Testis (tissue), 3 donors: ENCODE results near the gene IQUB. TPM values are rescaled to one million over a fixed set of nuclear protein-coding genes. Genes with fewer than 3 reads are reported as not detected.

Source experiments
- DNase-seq: peaks from one replicate; pipeline ENCODE4 v3.0.0-alpha.2; 2019
- H3K27ac ChIP-seq, 2 donors: fragments of 200-600 bp; sonication (generic); one replicate each; pipeline ENCODE4 v1.5.1; 2019
- H3K27me3 ChIP-seq: fragments of 200-600 bp; sonication (generic); one replicate; pipeline ENCODE4 v1.5.1; 2019
- H3K36me3 ChIP-seq: fragments of 200-600 bp; sonication (generic); one replicate; pipeline ENCODE4 v1.5.1; 2017; ENCODE audit warnings: low read depth; ENCODE audit errors: missing control alignments
- H3K4me1 ChIP-seq: fragments of 200-600 bp; sonication (generic); one replicate; pipeline ENCODE4 v1.5.1; 2019
- H3K4me3 ChIP-seq, 2 donors: fragments of 200-600 bp; sonication (generic); one replicate each; pipeline ENCODE4 v1.5.1; 2017 to 2019
- H3K9me3 ChIP-seq: fragments of 200-600 bp; sonication (generic); one replicate; pipeline ENCODE4 v1.5.1; 2017
- POLR2A ChIP-seq: fragments of 450-650 bp; IDR thresholded peaks from one replicate; pipeline ENCODE4 v1.6.1; 2017; ENCODE audit warnings: antibody characterized with exemption, mild to moderate bottlenecking, moderate library complexity
- WGBS, 2 donors: methylation state at CpG; one replicate each; pipeline ENCODE4 v1.1.5; 2018; 5-methylcytosine and 5-hydroxymethylcytosine counted together
- intact Hi-C: fragments of 100-400 bp; cut with DNase I; formaldehyde crosslinking; loops from one replicate; pipeline ENCODE4 v1.15.1; 2023; ENCODE audit warnings: low total_unique reads
- polyA plus RNA-seq: library from polyadenylated mRNA; stranded (reverse); fragments of 350-450 nt; fragmentation: Illumina TruSeq; extraction: RNeasy Lipid Tissue Mini Kit (QIAGEN cat#74804); gene quantifications from one replicate; pipeline ENCODE4 v1.2.3, GENCODE V29; 2014; ENCODE audit warnings: low read depth, low replicate concordance; ENCODE audit not compliant: insufficient read depth
- total RNA-seq, 2 donors: library from RNA; depleted of rRNA; stranded (reverse); fragments of >200 nt; gene quantifications; one replicate each; pipeline ENCODE4 v1.2.3, GENCODE V29; 2016
- TF ChIP-seq, protein P1 (sequence below), 3 experiments: fragments of 450-650 bp in 2 of 3; fragments of 200-600 bp in 1 of 3; sonication (generic) in 1 of 3; IDR thresholded peaks; one replicate each; pipeline ENCODE4 v1.5.1; 2016 to 2019; ENCODE audit warnings: antibody characterized with exemption in 3 of 3, mild to moderate bottlenecking in 2 of 3, moderate library complexity in 1 of 3

Gene IQUB
- total and polyA plus RNA-seq, 3 donors from 2014 or later, result 21.3 to 49.2 (median 34.6) TPM

DNA sequence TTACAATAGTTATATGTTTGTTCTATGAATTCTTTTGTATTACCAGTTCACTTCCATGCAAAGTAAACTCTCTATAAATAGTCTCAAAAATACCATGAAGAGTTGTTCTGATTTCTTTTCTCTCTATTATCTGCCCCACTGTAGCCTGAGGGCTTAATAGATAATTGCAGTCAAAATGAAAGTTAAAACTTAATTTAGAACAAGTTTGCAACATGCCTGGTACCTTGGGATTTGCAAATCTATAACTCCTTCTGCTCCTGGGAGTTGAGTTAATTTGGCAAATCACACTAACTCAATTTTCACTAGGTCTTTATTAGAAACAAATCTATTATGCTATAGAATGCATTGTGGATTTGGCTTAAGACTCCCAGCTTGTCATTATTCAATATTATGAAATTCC is 45.0 kb upstream of the IQUB start:
- DNase-seq, result no peak
- no peaks in the 10 kb centered on the region for H3K9me3 ChIP-seq
- intact Hi-C loops, result no loop called here
- H3K4me3 ChIP-seq, result no peak overlapping the region
- no peaks in the 10 kb centered on the region for H3K4me1 ChIP-seq
- no peak overlapping the region for H3K27ac ChIP-seq
- H3K27me3 ChIP-seq, result no peaks in the 10 kb centered on the region
- TF ChIP-seq, protein P1, sequence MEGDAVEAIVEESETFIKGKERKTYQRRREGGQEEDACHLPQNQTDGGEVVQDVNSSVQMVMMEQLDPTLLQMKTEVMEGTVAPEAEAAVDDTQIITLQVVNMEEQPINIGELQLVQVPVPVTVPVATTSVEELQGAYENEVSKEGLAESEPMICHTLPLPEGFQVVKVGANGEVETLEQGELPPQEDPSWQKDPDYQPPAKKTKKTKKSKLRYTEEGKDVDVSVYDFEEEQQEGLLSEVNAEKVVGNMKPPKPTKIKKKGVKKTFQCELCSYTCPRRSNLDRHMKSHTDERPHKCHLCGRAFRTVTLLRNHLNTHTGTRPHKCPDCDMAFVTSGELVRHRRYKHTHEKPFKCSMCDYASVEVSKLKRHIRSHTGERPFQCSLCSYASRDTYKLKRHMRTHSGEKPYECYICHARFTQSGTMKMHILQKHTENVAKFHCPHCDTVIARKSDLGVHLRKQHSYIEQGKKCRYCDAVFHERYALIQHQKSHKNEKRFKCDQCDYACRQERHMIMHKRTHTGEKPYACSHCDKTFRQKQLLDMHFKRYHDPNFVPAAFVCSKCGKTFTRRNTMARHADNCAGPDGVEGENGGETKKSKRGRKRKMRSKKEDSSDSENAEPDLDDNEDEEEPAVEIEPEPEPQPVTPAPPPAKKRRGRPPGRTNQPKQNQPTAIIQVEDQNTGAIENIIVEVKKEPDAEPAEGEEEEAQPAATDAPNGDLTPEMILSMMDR (IDR thresholded peaks at IDR 0.05), result no peak
- no peak for TF ChIP-seq POLR2A
- no peaks in the 10 kb centered on the region for H3K36me3 ChIP-seq

DNA sequence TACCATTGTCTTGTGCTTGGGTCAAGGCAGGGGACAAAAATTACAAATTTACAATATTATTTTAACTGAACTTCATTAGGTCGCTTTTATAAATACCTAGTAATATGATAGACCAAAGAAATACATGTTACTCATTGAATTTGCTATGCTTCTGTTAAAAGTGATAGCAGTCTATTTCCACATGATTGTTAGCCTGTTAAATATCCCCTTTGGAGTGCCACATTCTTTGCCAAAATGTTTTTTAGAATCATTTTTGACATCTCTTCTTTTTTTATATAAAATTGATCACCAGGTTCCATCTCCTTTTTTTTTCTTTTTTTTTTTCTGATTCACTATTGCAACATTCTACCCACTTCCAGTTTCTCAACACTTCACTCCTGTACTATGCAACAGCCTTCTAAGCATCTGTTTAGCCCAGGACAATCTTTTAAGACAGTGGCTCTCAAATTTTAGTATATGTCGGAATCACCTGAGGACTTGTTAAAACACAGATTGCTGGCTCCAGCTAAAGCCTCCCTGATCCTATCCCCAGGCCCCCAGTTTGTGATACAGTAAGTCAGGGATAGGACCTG is 39.6 kb upstream of the IQUB start:
- no peak for TF ChIP-seq POLR2A
- TF ChIP-seq, protein P1 (IDR thresholded peaks at IDR 0.05), result no peak
- no peaks in the 10 kb centered on the region for H3K36me3 ChIP-seq
- intact Hi-C loops, result no loop called here
- no peaks in the 10 kb centered on the region for H3K27me3 ChIP-seq
- H3K9me3 ChIP-seq, result no peaks in the 10 kb centered on the region
- DNase-seq, result no peak
- WGBS, 2 donors, result 97 to 98% methylated on average over 2 of the region's 2 CpGs
- H3K4me1 ChIP-seq, result no peaks in the 10 kb centered on the region
- H3K4me3 ChIP-seq, result no peak overlapping the region
- no peak overlapping the region for H3K27ac ChIP-seq

DNA sequence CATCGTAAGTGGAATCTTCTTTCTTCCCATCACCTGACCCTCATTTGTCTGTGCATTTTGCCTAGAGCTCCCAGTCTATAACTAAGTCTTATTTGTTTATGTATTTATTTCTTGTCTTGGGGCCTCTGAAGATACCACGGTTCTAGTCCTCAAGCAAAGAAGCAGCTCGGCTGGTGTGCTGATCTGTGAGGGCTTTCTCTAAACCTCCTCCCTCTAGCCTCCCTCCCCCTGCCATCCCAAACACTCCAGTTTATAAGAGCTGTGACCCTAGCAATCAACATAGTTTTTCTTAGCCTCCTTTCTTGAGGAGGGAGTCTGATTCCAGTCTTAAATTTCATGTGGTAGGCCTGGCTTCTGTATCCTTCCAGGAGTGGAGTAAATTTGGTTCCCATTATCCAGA is 38.9 kb upstream of the IQUB start:
- H3K4me3 ChIP-seq, result no peak overlapping the region
- no peaks in the 10 kb centered on the region for H3K27me3 ChIP-seq
- intact Hi-C loops, result no loop called here
- no peak for DNase-seq
- no peaks in the 10 kb centered on the region for H3K9me3 ChIP-seq
- H3K4me1 ChIP-seq, result no peaks in the 10 kb centered on the region
- TF ChIP-seq POLR2A, result no peak
- TF ChIP-seq, protein P1 (IDR thresholded peaks at IDR 0.05), result no peak
- no peak overlapping the region for H3K27ac ChIP-seq
- H3K36me3 ChIP-seq, result no peaks in the 10 kb centered on the region
- WGBS, 2 donors, result 72 to 75% methylated on average over 3 of the region's 3 CpGs

DNA sequence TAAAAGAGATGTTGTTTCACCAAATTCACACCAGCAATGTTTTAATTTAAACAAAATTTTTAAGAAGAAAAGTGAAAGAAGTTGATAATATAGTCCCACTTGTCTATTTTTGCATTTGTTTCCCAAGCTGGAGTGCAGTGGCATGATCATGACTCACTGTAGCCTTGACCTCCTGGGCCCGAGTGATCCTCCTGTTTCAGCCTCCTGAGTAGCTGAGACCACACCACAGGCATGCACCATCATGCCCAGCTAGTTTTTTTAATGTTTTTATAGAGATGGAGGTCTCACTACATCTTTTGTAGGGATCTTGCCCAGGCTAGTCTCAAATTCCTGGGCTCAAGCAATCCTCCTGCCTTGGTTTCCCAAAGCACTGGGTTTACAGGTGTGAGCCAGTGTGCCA is 37.3 kb upstream of the IQUB start:
- intact Hi-C loops, result no loop called here
- no peaks in the 10 kb centered on the region for H3K4me1 ChIP-seq
- no peaks in the 10 kb centered on the region for H3K36me3 ChIP-seq
- H3K27ac ChIP-seq, result no peak overlapping the region
- no peak for TF ChIP-seq POLR2A
- TF ChIP-seq, protein P1 (IDR thresholded peaks at IDR 0.05), result no peak
- WGBS, 2 donors, result 71 to 77% methylated on average over 1 of the region's 1 CpG
- no peaks in the 10 kb centered on the region for H3K27me3 ChIP-seq
- no peaks in the 10 kb centered on the region for H3K9me3 ChIP-seq
- no peak for DNase-seq
- no peak overlapping the region for H3K4me3 ChIP-seq

DNA sequence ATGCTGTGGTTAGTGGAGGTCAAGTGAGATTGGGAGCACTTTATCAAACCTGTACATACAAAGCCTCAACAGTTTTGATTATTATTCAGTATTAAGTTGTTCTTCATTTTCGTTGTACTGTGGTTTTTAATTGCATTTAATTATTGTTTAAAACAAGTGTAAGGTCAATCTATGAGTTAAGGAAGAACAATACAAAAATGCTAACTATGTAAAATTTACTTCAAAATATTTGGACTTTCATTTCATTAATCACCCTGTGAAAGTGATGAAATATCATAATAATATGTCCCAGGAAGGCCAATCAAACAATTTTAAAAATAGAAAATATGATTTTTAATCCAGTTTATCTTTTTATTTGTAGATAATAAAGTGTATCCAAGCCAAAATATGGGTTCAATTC is 36.8 kb upstream of the IQUB start:
- TF ChIP-seq, protein P1 (IDR thresholded peaks at IDR 0.05), result no peak
- TF ChIP-seq POLR2A, result no peak
- H3K4me1 ChIP-seq, result no peaks in the 10 kb centered on the region
- H3K27me3 ChIP-seq, result no peaks in the 10 kb centered on the region
- WGBS, 2 donors, result 74 to 84% methylated on average over 1 of the region's 1 CpG
- intact Hi-C loops, result no loop called here
- H3K4me3 ChIP-seq, result no peak overlapping the region
- H3K9me3 ChIP-seq, result no peaks in the 10 kb centered on the region
- DNase-seq, result no peak
- H3K36me3 ChIP-seq, result no peaks in the 10 kb centered on the region
- no peak overlapping the region for H3K27ac ChIP-seq
